ENCODE data around the gene TNIK. TPM values are rescaled to one million over a fixed set of nuclear protein-coding genes. Genes with fewer than 3 reads are reported as not detected.
"Not testable (repeated sequence)": the region's sequence is repeated elsewhere in the genome, so short reads cannot be mapped to it uniquely, and the experiment has no call there.

Gene TNIK
- total RNA-seq, 1 experiment from 2014 or later, result 0.69 TPM

DNA sequence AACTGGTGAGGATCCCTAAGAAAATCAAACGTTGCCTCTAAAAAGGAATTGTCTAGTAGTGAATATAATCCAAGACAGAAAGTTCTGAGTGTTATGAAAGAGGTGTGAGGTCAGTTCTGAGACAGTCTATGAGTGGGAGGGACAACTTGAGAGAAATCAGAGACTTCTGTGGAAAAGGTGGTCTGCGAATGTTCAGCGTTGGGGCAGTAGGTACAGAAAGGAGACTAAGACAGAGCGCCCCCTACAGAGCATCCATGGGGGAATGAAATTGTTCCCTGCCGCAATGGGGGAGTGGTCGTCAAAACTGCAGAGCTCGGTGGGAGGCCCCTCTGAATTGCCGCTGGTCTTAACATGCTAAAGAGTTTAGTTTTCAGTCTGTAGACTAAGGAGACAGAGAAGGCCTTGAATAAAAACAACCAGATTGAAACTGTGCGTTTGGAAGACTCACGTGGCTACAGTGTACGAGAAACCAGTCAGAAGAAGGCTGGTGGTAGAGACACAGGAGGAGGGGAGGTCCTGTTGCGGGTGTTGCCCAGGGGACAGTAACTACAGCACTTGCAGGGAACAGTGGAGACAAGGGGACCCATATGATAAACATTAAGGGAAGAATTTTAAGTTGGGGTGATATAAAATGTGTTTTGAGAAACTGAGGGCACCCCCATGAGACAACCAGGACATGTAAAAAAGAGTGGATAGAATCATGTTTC is 6.9 kb downstream of the TNIK start:
- no TSS peak for BruUV-seq (replicated peaks)
- Histone ChIP-seq H3K27me3 (replicated peaks; ENCODE audit: insufficient read depth, low read depth, low read length, poor library complexity) (no peaks in the 10 kb centered on the region), H3K9me3 (ENCODE audit: low read depth, low read length, poor library complexity, severe bottlenecking) (no peaks in the 10 kb centered on the region), H3K27ac (ENCODE audit: low read depth, low read length, poor library complexity, severe bottlenecking) (no peak overlapping the region), H3K4me3 (ENCODE audit: low read depth, low read length, poor library complexity, severe bottlenecking) (no peak overlapping the region), H3K4me1 (ENCODE audit: insufficient read depth, low read length, poor library complexity, severe bottlenecking) (no peaks in the 10 kb centered on the region), H3K36me3 (ENCODE audit: insufficient read depth, low read length, poor library complexity, severe bottlenecking) (no peaks in the 10 kb centered on the region)
- peak; percentile 11 for DNase-seq (ENCODE audit: low spot score)
- intact Hi-C loops (cut with micrococcal nuclease; ENCODE audit: unreplicated experiment), result no loop called here
- POLR2A ChIA-PET (ENCODE audit: low non-redundant PET), result no interaction called here
- TF ChIP-seq, protein P1, sequence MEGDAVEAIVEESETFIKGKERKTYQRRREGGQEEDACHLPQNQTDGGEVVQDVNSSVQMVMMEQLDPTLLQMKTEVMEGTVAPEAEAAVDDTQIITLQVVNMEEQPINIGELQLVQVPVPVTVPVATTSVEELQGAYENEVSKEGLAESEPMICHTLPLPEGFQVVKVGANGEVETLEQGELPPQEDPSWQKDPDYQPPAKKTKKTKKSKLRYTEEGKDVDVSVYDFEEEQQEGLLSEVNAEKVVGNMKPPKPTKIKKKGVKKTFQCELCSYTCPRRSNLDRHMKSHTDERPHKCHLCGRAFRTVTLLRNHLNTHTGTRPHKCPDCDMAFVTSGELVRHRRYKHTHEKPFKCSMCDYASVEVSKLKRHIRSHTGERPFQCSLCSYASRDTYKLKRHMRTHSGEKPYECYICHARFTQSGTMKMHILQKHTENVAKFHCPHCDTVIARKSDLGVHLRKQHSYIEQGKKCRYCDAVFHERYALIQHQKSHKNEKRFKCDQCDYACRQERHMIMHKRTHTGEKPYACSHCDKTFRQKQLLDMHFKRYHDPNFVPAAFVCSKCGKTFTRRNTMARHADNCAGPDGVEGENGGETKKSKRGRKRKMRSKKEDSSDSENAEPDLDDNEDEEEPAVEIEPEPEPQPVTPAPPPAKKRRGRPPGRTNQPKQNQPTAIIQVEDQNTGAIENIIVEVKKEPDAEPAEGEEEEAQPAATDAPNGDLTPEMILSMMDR (conservative IDR thresholded peaks at IDR 0.05; ENCODE audit: low read depth, low read length), result peak; percentile 58
- no peak for TF ChIP-seq EZH2 (IDR thresholded peaks at IDR 0.05; ENCODE audit: borderline replicate concordance, low read depth, low read length, poor library complexity, severe bottlenecking)
- CTCF ChIA-PET, result no interaction called here

DNA sequence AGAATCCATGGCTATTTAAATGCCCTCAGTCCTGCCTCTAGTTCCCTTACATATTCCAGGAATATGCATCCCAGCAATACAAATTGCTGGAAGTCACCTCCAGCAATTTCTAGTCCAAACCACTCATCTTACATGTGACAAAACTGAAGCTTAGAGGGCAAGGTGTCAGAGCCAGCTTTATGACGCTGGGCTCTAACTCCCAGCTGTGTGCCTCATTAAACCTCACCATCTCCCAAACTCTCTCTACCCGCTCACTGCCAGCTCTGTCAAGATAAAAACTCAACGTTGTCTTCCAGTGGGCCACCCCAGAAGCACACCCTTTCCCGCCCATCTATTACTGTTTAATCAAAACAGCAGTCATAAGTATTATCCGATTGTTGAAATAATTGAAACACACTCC is 7.9 kb downstream of the TNIK start:
- Histone ChIP-seq H3K27ac (ENCODE audit: low read depth, low read length, poor library complexity, severe bottlenecking) (no peak overlapping the region), H3K36me3 (ENCODE audit: insufficient read depth, low read length, poor library complexity, severe bottlenecking) (no peaks in the 10 kb centered on the region), H3K4me1 (ENCODE audit: insufficient read depth, low read length, poor library complexity, severe bottlenecking) (no peaks in the 10 kb centered on the region), H3K9me3 (ENCODE audit: low read depth, low read length, poor library complexity, severe bottlenecking) (no peaks in the 10 kb centered on the region), H3K4me3 (ENCODE audit: low read depth, low read length, poor library complexity, severe bottlenecking) (no peak overlapping the region), H3K27me3 (replicated peaks; ENCODE audit: insufficient read depth, low read depth, low read length, poor library complexity) (no peaks in the 10 kb centered on the region)
- CTCF ChIA-PET, result no interaction called here
- intact Hi-C loops (cut with micrococcal nuclease; ENCODE audit: unreplicated experiment), result no loop called here
- POLR2A ChIA-PET (ENCODE audit: low non-redundant PET), result no interaction called here
- DNase-seq (ENCODE audit: low spot score), result no peak
- BruUV-seq (replicated peaks), result no TSS peak
- TF ChIP-seq, protein P1 (conservative IDR thresholded peaks at IDR 0.05; ENCODE audit: low read depth, low read length), result no peak
- no peak for TF ChIP-seq EZH2 (IDR thresholded peaks at IDR 0.05; ENCODE audit: borderline replicate concordance, low read depth, low read length, poor library complexity, severe bottlenecking)

DNA sequence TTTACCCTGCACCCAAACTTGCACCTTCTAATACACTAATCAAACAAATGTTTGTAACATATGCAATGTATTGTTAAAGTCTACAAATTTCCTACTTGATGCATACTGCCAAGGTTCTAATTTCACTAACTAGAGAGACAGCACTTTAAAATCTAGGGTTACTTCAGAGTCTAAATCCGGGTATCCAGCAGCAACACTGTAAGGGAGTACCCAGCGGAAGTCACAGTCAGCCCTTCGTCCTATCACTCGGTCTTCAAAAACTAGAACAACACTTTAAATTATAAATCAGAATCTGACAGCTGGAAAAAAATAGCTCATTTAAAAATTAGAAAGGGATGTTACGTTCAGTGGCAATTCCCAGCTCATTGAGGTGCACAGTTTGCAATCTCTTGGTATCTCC is 8.3 kb downstream of the TNIK start:
- Histone ChIP-seq H3K36me3 (ENCODE audit: insufficient read depth, low read length, poor library complexity, severe bottlenecking) (no peaks in the 10 kb centered on the region), H3K27ac (ENCODE audit: low read depth, low read length, poor library complexity, severe bottlenecking) (no peak overlapping the region), H3K4me3 (ENCODE audit: low read depth, low read length, poor library complexity, severe bottlenecking) (no peak overlapping the region), H3K4me1 (ENCODE audit: insufficient read depth, low read length, poor library complexity, severe bottlenecking) (no peaks in the 10 kb centered on the region), H3K9me3 (ENCODE audit: low read depth, low read length, poor library complexity, severe bottlenecking) (no peaks in the 10 kb centered on the region), H3K27me3 (replicated peaks; ENCODE audit: insufficient read depth, low read depth, low read length, poor library complexity) (no peaks in the 10 kb centered on the region)
- TF ChIP-seq, protein P1 (conservative IDR thresholded peaks at IDR 0.05; ENCODE audit: low read depth, low read length), result no peak
- TF ChIP-seq EZH2 (IDR thresholded peaks at IDR 0.05; ENCODE audit: borderline replicate concordance, low read depth, low read length, poor library complexity, severe bottlenecking), result no peak
- no peak for DNase-seq (ENCODE audit: low spot score)
- intact Hi-C loops (cut with micrococcal nuclease; ENCODE audit: unreplicated experiment), result no loop called here
- no TSS peak for BruUV-seq (replicated peaks)
- CTCF ChIA-PET, result no interaction called here
- POLR2A ChIA-PET (ENCODE audit: low non-redundant PET), result no interaction called here

DNA sequence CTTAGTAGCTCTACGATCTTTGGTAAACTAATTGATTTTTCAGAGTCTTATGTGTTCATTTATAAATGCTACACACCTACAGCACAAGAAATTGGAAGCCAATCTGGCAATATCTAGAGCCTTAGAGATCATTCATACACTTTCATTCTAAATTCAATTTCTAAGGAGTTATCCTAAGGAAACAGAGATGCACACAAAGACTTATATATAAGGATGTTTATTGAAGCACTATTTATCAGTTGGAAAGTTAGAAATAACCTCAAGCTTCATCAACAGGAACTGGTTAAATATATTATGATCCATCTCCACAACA is 12.7 kb downstream of the TNIK start:
- H3K36me3 ChIP-seq (ENCODE audit: insufficient read depth, low read length, poor library complexity, severe bottlenecking); DNase-seq (ENCODE audit: low spot score); H3K9me3 ChIP-seq (ENCODE audit: low read depth, low read length, poor library complexity, severe bottlenecking); H3K27me3 ChIP-seq (replicated peaks; ENCODE audit: insufficient read depth, low read depth, low read length, poor library complexity); POLR2A ChIA-PET (ENCODE audit: low non-redundant PET); H3K4me1 ChIP-seq (ENCODE audit: insufficient read depth, low read length, poor library complexity, severe bottlenecking); intact Hi-C loops (cut with micrococcal nuclease; ENCODE audit: unreplicated experiment); H3K27ac ChIP-seq (ENCODE audit: low read depth, low read length, poor library complexity, severe bottlenecking); BruUV-seq (replicated peaks); H3K4me3 ChIP-seq (ENCODE audit: low read depth, low read length, poor library complexity, severe bottlenecking); CTCF ChIA-PET: not testable (repeated sequence)

All from A673 (cell line).